WTC11 (cell line): ENCODE measurements around the gene BAIAP2L2. TPM values are rescaled to one million over a fixed set of nuclear protein-coding genes. Genes with fewer than 3 reads are reported as not detected.

Source experiments
- ATAC-seq: fragments of 200-7000 bp; cut with Tn5 transposase; 2 replicates; pipeline ENCODE4 v1.10.0; 2021; ENCODE audit warnings: mild to moderate bottlenecking, moderate library complexity
- CTCF ChIA-PET: fragments of 300-600 bp; sonication (Branson Sonifier 250); formaldehyde crosslinking; loops from one replicate; lab custom pipeline; 2021; ENCODE audit warnings: antibody characterized with exemption; lab: Charles Lee
- POLR2A ChIA-PET: fragments of 350-600 bp; sonication (Branson Sonifier 250); formaldehyde crosslinking; loops from one replicate; lab custom pipeline; 2021; ENCODE audit warnings: antibody characterized with exemption; lab: Charles Lee
- DNase-seq: peaks from one replicate; pipeline ENCODE4 v3.0.0; 2021; ENCODE audit warnings: low spot score
- H3K27ac Mint-ChIP-seq: 2 replicates; pipeline ENCODE4 v1.8.0; 2021; ENCODE audit warnings: mixed read lengths
- H3K27me3 Mint-ChIP-seq: 2 replicates; pipeline ENCODE4 v1.8.0; 2021; ENCODE audit warnings: low read depth, mild to moderate bottlenecking, moderate library complexity, mixed read lengths
- H3K36me3 Mint-ChIP-seq: 2 replicates; pipeline ENCODE4 v1.8.0; 2021; ENCODE audit warnings: mixed read lengths
- H3K4me1 Mint-ChIP-seq: 2 replicates; pipeline ENCODE4 v1.8.0; 2022; ENCODE audit warnings: mixed read lengths
- H3K4me3 Mint-ChIP-seq: 2 replicates; pipeline ENCODE4 v1.8.0; 2021; ENCODE audit warnings: mild to moderate bottlenecking, moderate library complexity, mixed read lengths
- H3K9me3 Mint-ChIP-seq: 2 replicates; pipeline ENCODE4 v1.8.0; 2021; ENCODE audit warnings: mixed read lengths
- ARID4B ChIP-seq: sonication (generic); formaldehyde crosslinking; IDR thresholded peaks from 2 replicates; pipeline ENCODE4 v1.8.0; 2023; ENCODE audit warnings: missing genetic modification reagents, mild to moderate bottlenecking, borderline replicate concordance
- ATF2 ChIP-seq: sonication (generic); formaldehyde crosslinking; IDR thresholded peaks from 2 replicates; pipeline ENCODE4 v1.8.1; 2022; ENCODE audit warnings: low read depth, missing genetic modification reagents, borderline replicate concordance
- CBFB ChIP-seq: sonication (generic); formaldehyde crosslinking; IDR thresholded peaks from 2 replicates; pipeline ENCODE4 v1.8.1; 2022; ENCODE audit warnings: mild to moderate bottlenecking, low read depth, missing genetic modification reagents
- CREB1 ChIP-seq: sonication (generic); formaldehyde crosslinking; IDR thresholded peaks from 2 replicates; pipeline ENCODE4 v1.8.0; 2023; ENCODE audit warnings: mild to moderate bottlenecking, missing genetic modification reagents
- CREM ChIP-seq: sonication (generic); formaldehyde crosslinking; IDR thresholded peaks from 2 replicates; pipeline ENCODE4 v1.8.1; 2022; ENCODE audit warnings: mild to moderate bottlenecking, missing genetic modification reagents, moderate library complexity
- E2F1 ChIP-seq: sonication (generic); formaldehyde crosslinking; IDR thresholded peaks from 2 replicates; pipeline ENCODE4 v1.8.0; 2022; ENCODE audit warnings: mild to moderate bottlenecking, missing genetic modification reagents
- ETV6 ChIP-seq: sonication (generic); formaldehyde crosslinking; IDR thresholded peaks from 2 replicates; pipeline ENCODE4 v1.8.1; 2022; ENCODE audit warnings: mild to moderate bottlenecking, missing genetic modification reagents
- GRHL2 ChIP-seq: fragments of 250-450 bp; sonication (Bioruptor Pico); IDR thresholded peaks from 2 replicates; pipeline ENCODE4 v1.8.0; 2022; ENCODE audit warnings: mild to moderate bottlenecking, moderate library complexity; ENCODE audit not compliant: insufficient replicate concordance, severe bottlenecking
- JUN ChIP-seq: sonication (generic); formaldehyde crosslinking; IDR thresholded peaks from 2 replicates; pipeline ENCODE4 v1.8.0; 2023; ENCODE audit warnings: mild to moderate bottlenecking, missing genetic modification reagents
- MAX ChIP-seq: sonication (generic); formaldehyde crosslinking; IDR thresholded peaks from 2 replicates; pipeline ENCODE4 v1.8.0; 2022; ENCODE audit warnings: mild to moderate bottlenecking, missing genetic modification reagents
- NFYB ChIP-seq: sonication (generic); formaldehyde crosslinking; conservative IDR thresholded peaks from 2 replicates; pipeline ENCODE4 v1.8.0; 2022; ENCODE audit warnings: low read depth, missing genetic modification reagents
- OVOL2 ChIP-seq: fragments of 250-450 bp; sonication (Bioruptor Pico); IDR thresholded peaks from 2 replicates; pipeline ENCODE4 v1.9.0; 2021; ENCODE audit warnings: mild to moderate bottlenecking, borderline replicate concordance
- RORB ChIP-seq: fragments of 250-450 bp; sonication (Bioruptor Pico); IDR thresholded peaks from 2 replicates; pipeline ENCODE4 v1.9.0; 2021; ENCODE audit warnings: mild to moderate bottlenecking
- SMAD3 ChIP-seq: sonication (generic); formaldehyde crosslinking; IDR thresholded peaks from 2 replicates; pipeline ENCODE4 v1.8.0; 2022; ENCODE audit warnings: missing genetic modification reagents, mild to moderate bottlenecking, borderline replicate concordance
- SOX15 ChIP-seq: fragments of 250-450 bp; sonication (Bioruptor Pico); IDR thresholded peaks from 2 replicates; pipeline ENCODE4 v1.9.0; 2021; ENCODE audit warnings: mild to moderate bottlenecking
- STAT6 ChIP-seq: sonication (generic); formaldehyde crosslinking; conservative IDR thresholded peaks from 2 replicates; pipeline ENCODE4 v1.8.1; 2023; ENCODE audit warnings: mild to moderate bottlenecking, low read depth, missing genetic modification reagents, moderate library complexity
- ZNF317 ChIP-seq: sonication (generic); formaldehyde crosslinking; IDR thresholded peaks from 2 replicates; pipeline ENCODE4 v1.8.1; 2023; ENCODE audit warnings: low read depth, mild to moderate bottlenecking, moderate library complexity, missing genetic modification reagents, borderline replicate concordance
- ZNF671 ChIP-seq: fragments of 250-450 bp; sonication (Bioruptor Pico); IDR thresholded peaks from 2 replicates; pipeline ENCODE4 v1.8.0; 2021; ENCODE audit warnings: mild to moderate bottlenecking
- total RNA-seq: library from RNA; stranded (reverse); gene quantifications from 3 replicates; pipeline ENCODE4 v1.2.3, GENCODE V29; 2021

BAIAP2L2 gene
- total RNA-seq, 1 experiment from 2014 or later = 3.0 TPM

GRCh38 chr22:38086942-38087341 is 23.5 kb downstream of the BAIAP2L2 start:
- POLR2A ChIA-PET = interaction anchor here (0.7 to 0.9 kb wide), 2 partner anchors 13 to 940 kb away, joined by 4 read pairs; no protein-coding TSS in a partner anchor
- no peak for TF ChIP-seq MAX (CRISPR knock-in tag)
- no peak for TF ChIP-seq SOX15
- no peak for TF ChIP-seq SMAD3
- no peak for TF ChIP-seq GRHL2 (CRISPR knock-in tag)
- no peak for TF ChIP-seq ETV6
- no peak for TF ChIP-seq ATF2
- TF ChIP-seq E2F1 (CRISPR knock-in tag) = no peak
- no peak for TF ChIP-seq RORB (CRISPR knock-in tag)
- TF ChIP-seq ZNF317 = no peak
- no peak for TF ChIP-seq STAT6 (CRISPR knock-in tag)
- TF ChIP-seq, all 79 proteins: peak for 0
- DNase-seq (no peak), ATAC-seq (no peak)
- Mint-ChIP-seq H3K36me3 (no peaks in the 10 kb centered on the region), H3K9me3 (no peaks in the 10 kb centered on the region), H3K4me3 (no peak overlapping the region), H3K27me3 (peaks cover 8% of the 10 kb centered on the region), H3K4me1 (peaks cover 9% of the 10 kb centered on the region), H3K27ac (no peak overlapping the region)
- CTCF ChIA-PET = interaction anchor here (0.6 to 14.3 kb wide), 3 partner anchors 14 to 69 kb away, joined by 3 to 183 read pairs (median 12); no protein-coding TSS in a partner anchor

- Mint-ChIP-seq H3K9me3 (no peaks in the 10 kb centered on the region), H3K27ac (no peak overlapping the region), H3K4me3 (no peak overlapping the region), H3K4me1 (peaks cover 9% of the 10 kb centered on the region), H3K36me3 (no peaks in the 10 kb centered on the region), H3K27me3 (peaks cover 12% of the 10 kb centered on the region)
- no peak for DNase-seq
- ChIA-PET CTCF (interaction anchor here (1.0 to 14.3 kb wide), 4 partner anchors 15 to 111 kb away, joined by 3 to 183 read pairs (median 10); no protein-coding TSS in a partner anchor), POLR2A (interaction anchor here (0.7 kb wide), 1 partner anchor 939 kb away, joined by 4 read pairs; no protein-coding TSS in a partner anchor)
- ATAC-seq = peak; percentile 22
- TF ChIP-seq OVOL2 (no peak), MAX (CRISPR knock-in tag) (no peak), CREB1 (CRISPR knock-in tag) (no peak), ARID4B (CRISPR knock-in tag) (no peak), ZNF671 (CRISPR knock-in tag) (no peak), NFYB (no peak), ZNF317 (no peak), CREM (CRISPR knock-in tag) (no peak), JUN (no peak), E2F1 (CRISPR knock-in tag) (no peak), CBFB (CRISPR knock-in tag) (no peak)
Observed at GRCh38 chr22:38086001-38086845, 24.3 kb downstream of the BAIAP2L2 start.
